H1 (cell line): ENCODE measurements around the gene IFNGR1. TPM values are rescaled to one million over a fixed set of nuclear protein-coding genes. Genes with fewer than 3 reads are reported as not detected.

ENCODE experiments used
- BACH1 ChIP-seq: IDR thresholded peaks from 2 replicates; pipeline ENCODE4 v1.6.1; 2012; ENCODE audit warnings: low read length, improper control_type of control experiment
- BRCA1 ChIP-seq: IDR thresholded peaks from 2 replicates; pipeline ENCODE4 v1.6.1; 2012; ENCODE audit warnings: low read depth, low read length, improper control_type of control experiment
- CHD1 ChIP-seq: IDR thresholded peaks from 2 replicates; pipeline ENCODE4 v1.6.1; 2012; ENCODE audit warnings: low read depth, low read length, improper control_type of control experiment
- CHD7 ChIP-seq: fragments of 300-600 bp; sonication (generic); IDR thresholded peaks from 2 replicates; pipeline ENCODE4 v1.7.1; 2012; ENCODE audit warnings: low read length, moderate library complexity, mild to moderate bottlenecking, inconsistent platforms; ENCODE audit not compliant: insufficient replicate concordance
- KDM5A ChIP-seq: fragments of 200-600 bp; IDR thresholded peaks from 2 replicates; pipeline ENCODE4 v1.7.1; 2012; ENCODE audit warnings: mild to moderate bottlenecking, low read length, inconsistent platforms, mixed read lengths
- PHF8 ChIP-seq: fragments of 200-600 bp; sonication (generic); conservative IDR thresholded peaks from 2 replicates; pipeline ENCODE4 v1.7.1; 2012; ENCODE audit warnings: low read depth, mild to moderate bottlenecking, inconsistent platforms, low read length, moderate library complexity
- POLR2A ChIP-seq, 2 experiments: IDR thresholded peaks; 1 replicate in 1 of 2; 2 replicates in 1 of 2; pipeline ENCODE4 v1.6.1; 2011; ENCODE audit warnings: low read depth in 2 of 2, low read length in 2 of 2, mild to moderate bottlenecking in 2 of 2; ENCODE audit errors: control extremely low read depth in 1 of 2
- POLR2AphosphoS5 ChIP-seq: IDR thresholded peaks from 2 replicates; pipeline ENCODE4 v1.6.1; 2011; ENCODE audit warnings: low read depth, low read length
- RBBP5 ChIP-seq: IDR thresholded peaks from 2 replicates; pipeline ENCODE4 v1.7.1; 2012; ENCODE audit warnings: low read depth, mild to moderate bottlenecking, inconsistent platforms, low read length, moderate library complexity, borderline replicate concordance
- RFX5 ChIP-seq: IDR thresholded peaks from 2 replicates; pipeline ENCODE4 v1.6.1; 2011; ENCODE audit warnings: low read depth, low read length, improper control_type of control experiment, borderline replicate concordance
- SIRT6 ChIP-seq: IDR thresholded peaks from one replicate; pipeline ENCODE4 v1.7.1; 2012; ENCODE audit warnings: low read length, inconsistent platforms
- SUZ12 ChIP-seq: fragments of 200-600 bp; sonication (generic); IDR thresholded peaks from 2 replicates; pipeline ENCODE4 v1.6.1; 2012; ENCODE audit warnings: mild to moderate bottlenecking, inconsistent platforms, low read length, moderate library complexity, mixed read lengths
- polyA plus RNA-seq, 7 experiments: library from polyadenylated mRNA; depleted of rRNA in 3 of 7; stranded (reverse) in 5 of 7; unstranded in 2 of 7; fragments of >200 nt in 5 of 7; fragments of 200-250 nt in 2 of 7; gene quantifications; 1 replicate in 5 of 7; 2 replicates in 1 of 7; 4 replicates in 1 of 7; pipeline versions ENCODE4 v1.2.1 to v1.2.3, GENCODE V29; 2011 to 2013; ENCODE audit warnings: missing spikeins in 2 of 7, mixed read lengths in 2 of 7
- total RNA-seq: library from RNA; stranded (reverse); fragmentation: NEBNext Ultra II Directional; extraction: Animal tissue kit (Norgen Biotek cat#: 25700); gene quantifications from 2 replicates; pipeline ENCODE4 v1.2.1, GENCODE V29; 2021

Gene IFNGR1
- total and polyA plus RNA-seq, 2 of the 8 experiments (the other 6 are each of a cell fraction or from before 2014, with no cell fraction given) = 9.7 to 20.9 TPM

- TF ChIP-seq CHD7 (no peak), BACH1 (no peak), SIRT6 (no peak), RBBP5 (no peak), KDM5A (no peak), SUZ12 (no peak), POLR2A (IDR thresholded peaks at IDR 0.05; ENCODE audit: control extremely low read depth in 1 of 2, low read depth in 2 of 2, low read length in 2 of 2) (no peak), POLR2AphosphoS5 (no peak), PHF8 (no peak), CHD1 (no peak), BRCA1 (no peak), RFX5 (no peak)
These were observed 18.4 kb upstream of the IFNGR1 start (continued) for GRCh38 chr6:137237413-137238170.
